ENCODE measurements around the gene ANKRD18A.
A peak's percentile ranks its signal among the peaks of the same experiment; 100 is the strongest.
"Not testable (repeated sequence)": the region's sequence is repeated elsewhere in the genome, so short reads cannot be mapped to it uniquely, and the experiment has no call there.

Gene ANKRD18A

DNA sequence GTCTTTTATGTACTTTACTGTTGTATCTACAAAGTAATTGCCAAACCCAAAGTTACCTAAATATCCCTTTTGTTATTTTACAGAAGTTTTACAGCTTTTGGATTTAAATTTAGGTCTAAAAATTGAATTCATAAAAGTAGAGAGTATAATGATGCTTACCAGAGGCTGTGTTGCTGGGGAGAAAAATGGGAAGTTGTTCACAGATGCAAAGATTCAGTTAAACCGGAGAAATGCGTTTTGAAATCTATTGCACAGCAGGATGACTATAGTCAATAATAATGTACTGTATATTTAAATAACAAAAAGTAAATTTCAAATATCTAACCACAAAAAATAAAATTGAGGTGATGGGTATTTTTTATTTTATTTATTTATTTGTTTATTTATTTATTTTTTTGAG lies 2.6 kb upstream of the ANKRD18A start:
- DNase-seq: no peak

DNA sequence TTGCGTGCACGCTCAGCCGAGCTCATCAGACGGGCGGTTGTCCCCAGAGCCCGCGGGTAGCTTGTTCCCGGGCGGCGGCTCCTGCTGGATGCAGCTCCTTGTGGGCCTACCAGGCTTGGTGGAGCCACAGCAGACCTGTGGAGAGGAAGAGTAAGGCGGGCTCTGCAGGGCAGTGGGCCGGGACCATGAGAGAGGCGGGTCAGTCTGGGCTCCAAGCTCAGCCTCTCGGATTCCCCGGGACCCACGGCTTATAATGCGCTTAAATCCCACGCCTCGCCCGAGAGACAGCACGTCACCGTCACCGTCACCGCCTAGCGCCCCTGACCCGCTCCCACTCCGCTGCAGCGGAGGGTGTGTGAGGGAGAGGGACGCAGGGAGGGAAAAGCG lies 1.9 kb upstream of the ANKRD18A start:
- DNase-seq: peak; percentile 74

DNA sequence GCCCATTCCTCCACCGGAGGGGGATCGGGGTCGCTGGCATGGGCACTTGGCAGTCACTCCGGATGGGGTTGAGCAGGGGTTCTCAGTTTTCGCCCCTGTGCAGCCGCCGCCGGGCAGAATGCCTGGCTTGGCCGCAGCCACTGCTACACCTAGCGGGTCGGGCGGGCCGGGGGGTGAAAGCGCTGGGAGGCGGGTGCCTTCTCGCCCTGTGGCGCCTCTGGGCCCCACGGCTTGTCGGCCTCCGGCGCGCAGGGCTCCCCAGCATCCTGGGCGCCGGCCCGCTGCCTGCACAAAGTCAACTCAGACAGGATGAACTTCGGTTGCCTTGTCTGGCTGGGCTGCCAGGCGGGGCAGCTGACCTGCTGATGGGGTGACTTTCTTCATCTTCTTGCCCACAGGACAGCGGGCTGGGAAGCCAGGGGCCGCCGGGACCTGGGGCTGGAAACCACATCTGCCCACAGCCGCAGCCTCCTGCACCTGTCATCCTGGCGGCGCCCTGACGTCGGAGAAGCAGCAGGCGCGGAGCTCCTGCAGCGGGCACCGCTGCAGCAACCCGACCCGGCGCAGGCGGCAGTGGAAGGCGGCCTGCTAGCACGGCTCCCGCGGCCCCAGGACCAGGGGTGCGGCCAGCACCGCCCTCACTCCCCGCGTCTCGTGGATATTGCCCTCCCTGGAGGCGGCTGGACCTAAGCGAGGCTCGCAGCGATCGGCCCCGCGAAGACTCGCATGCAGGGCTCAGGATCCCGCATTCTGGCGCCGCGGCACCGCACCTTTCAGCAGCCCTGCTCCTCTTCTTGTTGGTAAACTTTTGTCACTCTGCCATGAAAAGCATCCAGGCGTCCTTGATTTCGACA lies 1.3 kb upstream of the ANKRD18A start:
- peak; percentile 65 for DNase-seq

DNA sequence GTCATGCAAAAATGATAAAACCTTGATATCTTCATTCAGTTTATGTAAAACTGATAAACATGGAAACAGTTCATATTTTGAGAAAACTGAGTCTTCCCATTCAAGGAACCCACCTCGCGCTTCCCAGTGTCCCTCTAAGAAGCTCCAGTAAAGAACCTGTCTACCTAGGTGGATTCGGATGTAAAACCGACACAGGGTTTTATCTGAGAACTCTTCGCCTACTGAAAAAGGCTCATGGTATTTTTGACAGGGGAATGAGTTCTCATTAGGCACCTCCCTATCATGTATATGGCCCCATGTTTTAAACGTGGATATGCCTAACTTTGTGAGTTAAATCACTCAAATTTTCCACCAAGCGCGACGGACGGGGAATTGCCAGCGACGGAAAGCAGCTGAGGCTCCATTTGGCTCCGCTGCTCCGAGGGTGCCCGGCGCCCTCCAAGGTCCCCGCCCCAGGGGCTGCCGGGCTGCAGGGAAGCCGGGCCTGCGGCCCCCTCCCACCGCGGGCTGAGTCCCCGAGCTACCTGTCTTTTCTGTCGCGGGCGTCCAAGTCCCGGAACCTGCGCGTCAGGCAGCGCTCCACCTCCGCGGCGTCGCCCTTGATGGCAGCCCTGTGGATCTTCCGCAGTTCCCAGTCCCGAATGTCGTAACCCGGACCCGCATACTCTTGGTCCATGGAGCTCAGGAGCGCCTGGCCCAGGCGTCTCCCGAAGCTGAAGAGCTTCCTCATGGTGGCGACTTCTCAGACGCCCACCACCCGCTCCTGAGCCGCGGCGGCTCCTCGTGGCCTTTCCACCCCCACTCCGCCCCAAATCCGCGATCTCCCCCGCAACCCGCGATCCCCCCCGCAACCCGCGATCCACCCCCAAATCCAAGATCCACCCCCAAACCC lies 594 bp downstream of the ANKRD18A start:
- peak; percentile 23 for DNase-seq

DNA sequence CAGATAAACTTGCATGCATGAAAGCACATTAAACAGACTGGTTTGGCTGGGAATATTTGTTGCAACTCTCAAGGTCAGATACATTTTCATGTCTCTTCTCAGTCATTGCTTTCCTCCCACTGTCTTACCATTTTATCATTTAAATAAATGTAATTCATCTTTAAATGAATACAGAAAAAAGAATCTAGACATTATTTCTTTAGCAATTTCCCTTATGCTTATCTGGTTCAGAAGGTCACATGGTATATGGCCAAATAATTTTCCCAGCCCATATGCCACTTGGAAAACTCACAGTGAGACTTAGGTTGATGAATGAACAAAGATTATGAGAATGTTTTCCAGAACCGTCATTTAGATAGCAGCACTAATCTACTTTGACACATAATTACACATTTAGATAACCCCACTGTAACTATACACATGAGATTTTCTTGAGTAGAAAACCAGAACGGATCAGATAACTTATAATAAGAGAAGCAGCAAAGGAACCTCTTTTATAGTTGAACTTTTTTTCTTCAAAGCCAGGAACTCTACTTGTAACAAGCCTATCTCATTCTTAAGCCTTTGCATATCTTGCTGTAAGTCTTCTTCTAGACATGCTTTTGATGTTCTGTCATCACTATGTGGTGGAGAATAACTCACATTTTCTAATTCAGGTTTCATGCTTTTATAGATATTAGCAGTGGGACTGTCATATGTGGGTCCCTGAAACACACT lies 22.2 kb downstream of the ANKRD18A start:
- not testable (repeated sequence) for DNase-seq

DNA sequence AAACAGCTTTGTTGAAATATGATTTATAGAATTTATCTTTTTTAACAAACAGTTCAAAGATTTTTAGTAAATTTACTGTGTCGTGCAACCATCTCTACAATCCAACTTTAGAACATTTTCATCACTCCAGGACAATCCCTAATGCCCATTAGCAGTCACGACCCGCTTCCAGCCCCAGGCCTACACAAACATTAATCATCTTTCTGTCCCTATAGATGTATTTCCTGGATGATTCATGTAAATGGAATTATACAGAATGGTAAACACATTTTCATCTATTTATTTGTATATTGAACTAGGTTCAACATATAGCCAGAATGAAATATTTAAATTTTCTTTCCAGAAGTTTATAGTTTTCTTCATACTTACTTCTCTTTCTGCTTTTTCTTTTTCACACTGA lies 25.3 kb downstream of the ANKRD18A start:
- not testable (repeated sequence) for DNase-seq

DNA sequence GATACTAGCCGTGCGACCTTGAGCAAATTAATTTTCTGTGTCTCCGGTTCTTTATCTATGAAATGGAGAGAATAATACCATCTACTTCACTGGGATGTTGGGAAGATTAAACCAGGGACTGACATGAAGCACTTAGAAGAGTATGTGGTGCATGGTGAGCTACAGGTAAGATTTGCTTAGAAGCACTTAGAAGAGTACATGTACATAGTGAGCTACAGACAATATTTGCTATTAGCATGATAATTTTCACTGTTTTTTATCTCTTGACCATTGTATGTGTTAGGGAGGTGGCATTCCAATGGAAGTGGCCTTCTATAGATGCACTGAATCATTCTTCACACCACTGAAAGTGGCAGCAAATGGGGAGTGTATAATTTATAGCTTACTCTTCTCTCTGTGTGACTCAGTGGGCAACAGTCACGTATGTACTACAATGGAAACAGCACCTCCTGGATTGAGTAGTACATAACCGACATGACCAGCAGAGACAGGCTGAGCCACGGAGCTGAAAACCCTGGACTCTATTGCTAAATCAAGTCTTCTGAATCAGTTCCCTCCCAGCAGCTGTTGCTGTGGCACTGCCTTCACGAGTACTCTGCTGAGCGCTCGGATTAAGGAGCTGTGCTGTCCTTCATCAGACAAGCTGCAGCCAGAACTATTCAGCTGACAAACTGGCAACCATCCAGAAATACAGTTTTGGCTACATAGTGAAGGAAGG lies 28.9 kb downstream of the ANKRD18A start:
- DNase-seq: not testable (repeated sequence)

DNA sequence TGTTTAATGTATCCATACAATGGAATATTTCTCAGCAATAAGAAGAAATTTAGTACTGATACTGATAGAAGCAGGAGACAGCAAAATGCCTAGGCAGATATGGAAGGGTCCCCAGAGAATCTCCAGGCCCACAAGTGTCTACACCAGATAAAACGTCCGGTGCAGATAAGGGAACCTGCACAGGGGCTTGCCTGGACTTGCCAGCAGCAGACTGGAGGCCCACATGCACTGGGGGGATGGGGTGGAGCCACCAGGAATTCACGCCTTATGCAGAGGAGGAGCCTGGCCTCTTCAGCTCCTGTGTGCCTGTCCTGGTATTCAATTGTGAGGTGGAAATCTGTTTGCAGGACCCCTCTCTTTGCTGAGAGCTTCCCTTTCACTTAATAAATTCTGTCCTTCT lies 36.6 kb downstream of the ANKRD18A start:
- DNase-seq: not testable (repeated sequence)

DNA sequence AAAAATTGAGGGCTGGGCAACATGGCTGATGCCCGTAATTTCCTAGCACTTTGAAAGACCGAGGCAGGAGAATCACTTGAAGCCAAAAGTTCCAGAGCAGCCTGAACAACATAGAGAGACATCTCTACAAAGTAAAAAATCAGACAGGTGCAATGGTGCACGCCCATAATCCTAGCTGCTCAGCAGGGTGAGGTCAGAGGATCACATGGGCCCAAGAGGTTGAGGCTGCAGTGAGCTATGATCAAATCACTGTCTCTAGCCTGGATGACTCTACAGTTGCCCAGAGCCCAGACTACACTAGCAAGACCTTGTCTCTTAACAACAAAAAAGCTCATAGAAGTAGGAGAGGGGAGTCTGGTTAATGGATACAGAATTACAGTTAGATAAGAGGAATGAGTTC lies 40.3 kb downstream of the ANKRD18A start:
- not testable (repeated sequence) for DNase-seq

DNA sequence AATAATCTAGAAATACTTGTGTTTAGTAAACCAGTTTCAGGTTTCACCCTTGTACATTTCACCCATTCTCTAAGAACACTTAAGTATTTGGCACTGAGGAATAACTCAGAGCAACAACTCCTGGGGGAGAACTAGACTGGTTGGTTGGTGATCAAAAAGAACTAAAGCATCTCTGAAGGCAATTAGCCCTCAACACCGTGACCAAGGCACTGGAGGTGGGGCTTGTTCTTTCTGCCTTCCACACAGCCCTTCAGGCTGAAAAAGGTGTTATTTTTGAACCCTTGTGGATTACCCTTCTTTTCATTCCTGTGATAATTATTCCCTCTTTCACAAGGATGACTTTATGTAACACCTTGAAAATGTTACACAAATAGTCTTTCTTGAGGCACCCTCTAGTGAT lies 44.2 kb downstream of the ANKRD18A start:
- not testable (repeated sequence) for DNase-seq

DNA sequence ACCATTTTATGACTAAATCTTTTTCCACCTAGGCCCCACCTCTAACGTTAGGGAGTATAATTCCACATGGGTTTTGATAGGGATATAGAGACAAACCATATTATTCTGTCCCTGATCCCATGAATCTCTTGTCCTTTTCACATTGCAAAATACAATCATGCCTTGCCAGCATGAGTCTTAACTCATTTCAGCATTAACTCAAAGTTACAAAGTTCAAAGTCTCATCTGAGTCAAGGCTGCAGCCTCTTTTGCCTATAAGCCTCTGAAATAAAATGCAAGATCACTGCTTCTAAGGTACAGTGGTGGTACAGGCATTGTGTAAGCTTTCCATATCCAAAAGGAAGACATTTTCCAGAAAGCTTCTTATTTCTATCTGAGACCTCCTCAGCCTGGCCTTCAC lies 54.3 kb downstream of the ANKRD18A start:
- not testable (repeated sequence) for DNase-seq

DNA sequence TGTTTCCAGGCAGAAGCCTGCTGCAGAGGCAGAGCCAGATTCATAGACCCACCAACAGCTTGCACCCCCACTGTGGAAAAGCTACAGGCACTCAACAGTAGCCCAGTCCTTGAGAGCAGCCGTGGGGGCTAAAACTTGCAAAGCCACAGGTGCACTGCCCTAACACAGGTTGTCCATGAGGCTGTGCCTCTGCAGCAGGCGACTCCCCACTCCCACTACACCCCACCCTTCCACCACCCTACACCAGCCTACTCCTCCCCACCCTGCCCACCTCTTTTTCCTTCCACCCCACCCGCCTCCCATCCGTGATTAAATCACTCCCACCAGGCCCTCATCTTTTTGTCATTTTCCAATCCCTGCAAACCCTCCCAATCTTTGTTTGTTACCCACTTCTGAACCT lies 55.2 kb downstream of the ANKRD18A start:
- not testable (repeated sequence) for DNase-seq

DNA sequence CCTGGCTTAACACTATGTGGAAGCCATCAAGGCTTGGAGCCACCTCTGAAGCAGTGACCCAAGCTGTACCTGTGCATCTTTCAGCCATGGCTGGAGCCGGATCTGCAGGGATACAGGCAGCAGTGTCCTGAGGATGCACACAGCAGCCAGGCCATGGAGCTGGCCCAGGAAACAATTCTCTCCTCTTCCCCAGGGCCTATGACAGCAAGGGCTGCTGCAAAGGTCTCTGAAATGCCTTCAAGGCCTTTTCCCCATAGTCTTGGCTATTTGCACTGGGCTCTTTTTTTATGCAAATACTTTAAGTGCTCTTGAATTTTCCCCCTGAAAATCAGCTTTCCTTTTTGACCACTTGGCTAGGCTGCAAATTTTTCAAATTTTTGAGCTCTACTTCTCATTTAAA lies 56.5 kb downstream of the ANKRD18A start:
- DNase-seq: not testable (repeated sequence)

DNA sequence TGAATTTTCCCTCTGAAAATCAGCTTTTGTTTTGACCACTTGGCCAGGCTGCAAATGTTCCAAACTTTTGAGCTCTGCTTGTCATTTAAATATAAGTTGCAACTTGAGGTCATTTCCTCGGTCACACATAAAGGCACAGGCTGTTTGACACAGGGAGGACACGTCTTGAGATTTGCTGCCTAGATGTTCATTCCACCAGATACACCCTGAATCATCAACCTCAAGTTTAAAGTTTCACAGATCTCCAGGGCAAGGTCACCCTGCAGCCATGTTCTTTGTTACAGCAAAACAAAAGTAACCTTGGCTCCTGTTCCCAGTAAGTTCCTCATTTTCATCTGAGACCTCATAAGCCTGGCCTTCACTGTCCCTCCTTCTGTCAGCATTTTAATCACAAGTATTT lies 59.3 kb downstream of the ANKRD18A start:
- DNase-seq: not testable (repeated sequence)

DNA sequence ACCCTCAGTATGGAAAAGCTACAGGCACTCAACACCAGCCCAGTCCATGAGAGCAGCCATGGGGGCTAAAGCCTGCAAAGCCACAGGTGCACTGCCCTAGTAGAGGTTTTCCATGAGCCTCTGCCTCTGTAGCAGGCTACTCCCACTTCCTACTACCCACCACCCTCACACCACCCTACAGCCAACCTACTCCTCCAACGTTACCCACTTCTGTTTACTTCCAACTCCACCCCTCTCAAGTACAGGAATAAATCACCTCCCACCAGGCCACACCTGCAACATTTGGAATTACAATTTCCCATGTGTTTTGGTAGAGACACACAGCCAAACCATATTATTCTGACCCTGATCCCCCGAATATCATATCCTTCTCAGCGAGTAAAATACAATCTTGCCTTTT lies 61.2 kb downstream of the ANKRD18A start:
- DNase-seq: not testable (repeated sequence)

DNA sequence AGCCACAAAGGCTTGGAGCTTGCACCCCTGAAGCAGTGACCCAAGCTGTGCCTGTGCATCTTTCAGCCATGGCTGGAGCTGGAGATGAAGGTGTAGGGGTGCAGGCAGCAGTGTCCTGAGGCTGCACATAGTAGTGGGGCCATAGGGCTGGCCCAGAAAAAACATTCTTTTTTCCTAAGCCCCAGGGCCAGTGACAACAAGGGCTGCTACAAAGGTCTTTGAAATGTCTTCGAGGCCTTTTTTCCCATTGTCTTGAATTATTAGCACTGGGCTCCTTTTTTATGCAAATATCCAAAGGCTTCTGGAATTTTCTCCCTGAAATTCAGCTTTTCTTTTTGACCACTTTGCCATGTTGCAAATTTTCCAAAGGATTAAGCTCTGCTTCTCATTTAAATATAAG lies 62.6 kb downstream of the ANKRD18A start:
- DNase-seq: not testable (repeated sequence)

DNA sequence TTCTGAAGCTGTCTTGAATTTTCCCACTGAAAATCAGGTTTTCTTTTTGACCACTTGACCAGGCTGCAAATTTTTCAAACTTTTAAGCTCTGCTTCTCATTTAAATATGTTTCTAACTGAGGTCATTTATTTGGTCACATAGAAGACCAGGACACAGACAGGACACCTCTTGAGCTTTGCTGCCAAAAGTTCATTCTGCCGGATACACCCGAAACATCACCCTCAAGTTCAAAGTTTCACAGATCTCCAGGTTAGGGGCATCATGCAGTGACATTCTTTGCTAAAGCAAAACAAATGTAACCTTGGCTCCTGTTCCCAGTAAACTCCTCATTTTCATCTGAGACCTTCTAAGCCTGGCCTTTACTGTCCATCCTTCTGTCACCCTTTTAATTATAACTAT lies 65.4 kb downstream of the ANKRD18A start:
- DNase-seq: not testable (repeated sequence)

DNA sequence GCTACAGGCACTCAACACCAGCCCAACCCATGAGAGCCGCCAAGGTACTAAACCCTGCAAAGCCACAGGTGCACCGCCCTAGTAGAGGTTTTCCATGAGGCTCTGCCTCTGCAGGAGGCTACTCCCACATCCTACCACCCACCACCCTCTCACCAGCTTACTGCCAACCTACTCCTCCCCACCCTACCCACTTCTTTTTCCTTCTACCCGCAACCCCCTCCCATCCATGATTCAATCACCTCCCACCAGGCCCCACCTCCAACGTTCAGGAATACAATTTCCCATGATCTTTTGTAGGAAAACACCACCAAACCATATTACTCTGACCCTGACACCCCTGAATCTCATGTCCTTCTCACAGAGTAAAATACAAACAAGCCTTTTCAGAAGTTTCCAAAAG lies 67.4 kb downstream of the ANKRD18A start:
- not testable (repeated sequence) for DNase-seq

DNA sequence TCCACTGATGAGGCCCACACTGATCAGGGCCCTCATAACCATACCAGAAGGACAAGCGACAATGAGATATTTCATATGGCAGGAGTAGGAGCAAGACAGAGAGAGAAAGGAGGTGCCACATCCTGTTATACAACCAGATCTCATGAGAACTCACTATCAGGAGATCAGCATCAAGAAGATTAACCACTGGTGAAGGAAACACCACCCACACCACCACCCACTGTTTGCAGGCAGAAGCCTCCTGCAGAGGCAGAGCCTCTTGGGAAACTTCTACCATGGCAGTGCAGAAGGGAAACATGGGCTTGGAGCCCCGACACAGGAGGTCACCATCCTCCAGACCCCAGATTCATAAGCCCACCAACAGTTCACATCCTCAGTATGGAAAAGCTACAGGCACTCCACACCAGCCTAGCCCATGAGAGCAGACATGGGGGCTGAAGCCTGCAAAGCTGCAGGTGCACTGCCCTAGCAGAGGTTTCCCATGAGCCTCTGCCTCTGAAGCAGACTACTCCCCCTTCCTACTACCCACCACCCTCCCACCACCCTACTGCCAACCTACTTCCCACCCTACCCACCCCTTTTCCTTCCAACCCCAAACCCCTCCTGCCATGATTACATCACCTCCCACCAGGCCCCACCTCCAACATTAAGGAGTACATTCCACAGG lies 73.8 kb downstream of the ANKRD18A start:
- DNase-seq: not testable (repeated sequence)

DNA sequence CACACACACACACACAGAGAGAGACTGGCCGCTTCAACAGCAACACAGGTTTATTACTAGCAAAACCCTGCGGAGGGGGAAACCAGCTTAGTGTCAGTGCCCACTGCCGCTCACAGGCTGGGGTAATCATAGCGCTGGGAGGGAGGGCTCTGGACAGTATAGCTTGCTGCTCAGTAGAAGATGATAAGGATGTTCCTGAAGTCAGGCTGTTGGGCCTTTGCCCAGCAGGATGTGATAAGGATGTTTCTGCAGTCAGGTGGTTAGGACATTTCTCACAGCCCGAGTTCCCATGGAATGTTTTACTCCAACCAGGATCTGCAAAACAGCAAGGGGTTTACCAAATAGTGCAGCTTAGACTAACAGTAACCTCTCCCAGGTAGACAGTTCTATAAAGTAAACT lies 79.9 kb downstream of the ANKRD18A start:
- DNase-seq: not testable (repeated sequence)

DNA sequence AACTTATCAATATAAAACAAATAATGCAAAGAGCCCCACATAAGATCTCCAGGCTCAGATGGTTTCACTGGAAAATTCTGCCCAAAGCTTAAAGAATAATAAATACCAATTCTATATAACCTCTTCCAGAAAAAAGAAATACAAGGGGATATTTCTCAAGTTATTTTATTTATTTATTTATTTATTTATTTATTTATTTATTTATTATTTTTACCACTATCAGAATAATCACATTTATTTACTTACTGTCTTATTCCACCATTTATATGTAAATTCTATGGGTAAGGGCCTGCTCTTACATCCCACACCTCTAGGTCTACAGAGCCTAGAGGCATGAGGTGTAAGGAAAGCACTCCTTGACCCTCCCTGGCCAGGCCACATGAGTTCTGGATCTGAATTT lies 91.1 kb downstream of the ANKRD18A start:
- no peak for DNase-seq

DNA sequence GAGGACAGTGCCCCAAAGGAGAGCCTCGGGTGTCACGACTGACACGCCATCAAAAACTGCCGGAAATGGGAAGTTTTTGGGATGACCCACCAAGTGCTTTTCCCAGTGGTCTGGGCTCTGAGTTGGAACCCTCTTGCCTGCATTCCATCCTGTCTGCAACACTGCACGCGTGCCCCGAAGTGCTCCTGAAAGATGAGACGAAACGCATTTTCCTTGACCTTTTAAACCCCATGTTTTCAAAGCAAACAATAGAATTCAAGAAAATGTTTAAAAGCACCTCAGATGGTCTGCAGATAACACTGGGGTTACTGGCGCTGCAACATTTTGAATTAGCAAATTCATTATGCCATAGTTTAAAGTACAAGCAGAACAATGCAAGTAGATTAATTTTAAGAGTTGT lies 92.9 kb downstream of the ANKRD18A start:
- DNase-seq: no peak
